KMS-11 (cell line): ENCODE measurements around the gene FAF1.
A peak's percentile ranks its signal among the peaks of the same experiment; 100 is the strongest.
"Not testable (repeated sequence)": the region's sequence is repeated elsewhere in the genome, so short reads cannot be mapped to it uniquely, and the experiment has no call there.

Experiments
- H2AFZ ChIP-seq: fragments of 200-600 bp; sonication (generic); 2 replicates; pipeline ENCODE4 v1.6.1; 2016; ENCODE audit warnings: antibody characterized with exemption, mixed run types, low read depth
- H3K27ac ChIP-seq: fragments of 200-600 bp; sonication (generic); 2 replicates; pipeline ENCODE4 v1.6.1; 2016; ENCODE audit warnings: mild to moderate bottlenecking, mixed run types
- H3K27me3 ChIP-seq: fragments of 200-600 bp; sonication (generic); 2 replicates; pipeline ENCODE4 v1.6.1; 2017; ENCODE audit warnings: mild to moderate bottlenecking, low read depth, mixed run types, moderate library complexity; ENCODE audit not compliant: insufficient read depth
- H3K36me3 ChIP-seq: fragments of 200-600 bp; sonication (generic); 2 replicates; pipeline ENCODE4 v1.6.1; 2017; ENCODE audit warnings: mild to moderate bottlenecking, mixed run types; ENCODE audit not compliant: insufficient read depth
- H3K4me1 ChIP-seq: fragments of 200-600 bp; sonication (generic); 2 replicates; pipeline ENCODE4 v1.6.1; 2016; ENCODE audit warnings: mild to moderate bottlenecking, low read depth, mixed run types; ENCODE audit not compliant: poor library complexity, severe bottlenecking
- H3K4me2 ChIP-seq: fragments of 200-600 bp; sonication (generic); 2 replicates; pipeline ENCODE4 v1.7.0; 2016; ENCODE audit warnings: mild to moderate bottlenecking, mixed run types
- H3K4me3 ChIP-seq: fragments of 200-600 bp; sonication (generic); IDR thresholded peaks from 2 replicates; pipeline ENCODE4 v1.6.1; 2017; ENCODE audit warnings: low read depth, low read length, mixed read lengths; ENCODE audit not compliant: insufficient read depth
- H3K79me2 ChIP-seq: fragments of 200-600 bp; sonication (generic); 2 replicates; pipeline ENCODE4 v1.6.1; 2016; ENCODE audit warnings: low read depth, mixed run types; ENCODE audit not compliant: insufficient read depth
- H3K9ac ChIP-seq: fragments of 200-600 bp; sonication (generic); 2 replicates; pipeline ENCODE4 v1.6.1; 2016; ENCODE audit warnings: mild to moderate bottlenecking, mixed run types
- H4K20me1 ChIP-seq: fragments of 200-600 bp; sonication (generic); 2 replicates; pipeline ENCODE4 v1.6.1; 2016; ENCODE audit warnings: mild to moderate bottlenecking, mixed run types; ENCODE audit not compliant: insufficient read depth
- CTCF ChIP-seq: fragments of 200-600 bp; sonication (generic); conservative IDR thresholded peaks from 2 replicates; pipeline ENCODE4 v1.6.1; 2017; ENCODE audit warnings: low read depth, mild to moderate bottlenecking, antibody characterized with exemption, low read length, moderate library complexity, mixed read lengths

The FAF1 gene

DNA sequence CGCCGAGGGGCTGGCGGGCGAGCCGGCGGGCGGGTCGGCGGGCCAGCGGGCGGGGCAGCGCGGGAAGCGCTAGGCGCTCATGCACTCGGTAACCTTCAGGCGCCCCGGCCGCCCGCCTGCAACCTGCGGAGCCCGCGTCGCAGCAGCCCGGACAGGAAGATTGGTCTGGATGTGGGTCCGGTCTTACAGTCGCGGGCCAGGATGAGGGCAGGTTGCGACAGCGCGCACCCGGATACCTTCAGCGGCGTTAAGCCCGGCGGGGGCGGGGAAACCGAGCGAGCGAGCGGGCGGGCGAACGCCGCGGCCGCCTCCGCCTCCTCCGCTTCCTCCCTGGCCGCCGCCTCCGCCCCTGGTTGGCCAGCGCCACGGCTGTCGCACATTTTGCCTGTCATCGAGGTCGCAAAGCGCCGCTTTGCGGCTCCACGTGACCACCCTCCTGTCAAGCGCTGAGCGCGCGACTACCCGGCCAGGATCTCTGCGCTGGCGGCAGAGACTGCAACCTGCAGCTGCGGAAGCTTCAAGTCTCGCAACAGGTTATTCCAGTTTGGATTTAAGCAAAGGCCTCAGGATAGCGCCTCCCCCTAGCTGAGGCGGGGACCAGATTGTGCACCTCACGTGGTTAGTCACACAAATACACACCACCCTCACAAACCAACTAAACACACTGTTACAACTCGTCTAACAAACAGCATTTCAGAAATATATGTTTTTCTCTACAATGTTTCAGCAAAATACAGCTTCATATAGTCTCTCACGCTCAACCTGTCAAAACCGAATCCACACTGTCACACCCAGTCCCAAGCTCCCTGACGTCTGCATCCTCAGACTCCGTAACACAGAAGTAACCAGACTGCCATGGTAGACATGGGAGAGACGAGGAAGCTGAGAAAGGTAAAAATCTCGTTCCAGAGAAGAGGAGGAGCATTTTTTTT is at the start of gene FAF1:
Gene FAF1, minus strand, starts transcription at position 355 of the 932 bp plus-strand sequence. CDS start 456 bp downstream, outside the sequence.
- Histone ChIP-seq H2AFZ (no peak within 1 kb of the TSS), H3K9ac (peak within 1 kb of the TSS; percentile 41; the same call in 1 of the 2 replicates), H4K20me1 (no peaks in the 10 kb centered on the region), H3K36me3 (no peaks in the 10 kb centered on the region), H3K4me3 (no peak within 1 kb of the TSS), H3K79me2 (peaks cover 38% of the 10 kb centered on the region; the same call in 1 of the 2 replicates), H3K4me2 (peak within 1 kb of the TSS; percentile 63; the same call in 1 of the 2 replicates), H3K4me1 (no peaks in the 10 kb centered on the region), H3K27me3 (no peaks in the 10 kb centered on the region), H3K27ac (peak within 1 kb of the TSS; percentile 67)
- TF ChIP-seq CTCF = no peak

DNA sequence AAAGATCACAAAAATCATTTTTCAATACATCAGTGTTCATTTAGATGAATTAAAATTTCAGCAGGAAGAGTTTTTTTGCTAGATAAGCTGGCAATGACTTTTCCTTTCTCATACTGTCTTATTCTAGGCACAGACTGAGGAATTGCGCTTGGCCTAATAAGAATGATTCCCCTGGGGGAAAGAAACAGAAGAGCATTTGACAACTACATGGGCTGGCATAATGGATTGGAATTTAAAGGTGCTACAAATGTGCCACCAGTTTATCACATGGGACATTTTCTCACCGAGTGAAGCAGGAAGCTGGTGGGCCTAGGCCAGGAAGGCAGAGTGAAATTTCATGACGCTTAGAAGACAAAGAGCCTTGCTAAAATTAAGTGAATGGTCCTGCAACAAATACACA is 49.3 kb upstream of the FAF1 start:
- no peak overlapping the region for H3K27ac ChIP-seq
- no peaks in the 10 kb centered on the region for H3K36me3 ChIP-seq
- H3K4me2 ChIP-seq = no peak overlapping the region
- H4K20me1 ChIP-seq = no peaks in the 10 kb centered on the region
- no peak overlapping the region for H3K4me3 ChIP-seq
- H3K27me3 ChIP-seq = no peaks in the 10 kb centered on the region
- TF ChIP-seq CTCF = no peak
- no peaks in the 10 kb centered on the region for H3K79me2 ChIP-seq
- H3K4me1 ChIP-seq = no peaks in the 10 kb centered on the region
- H2AFZ ChIP-seq = no peak overlapping the region
- no peak overlapping the region for H3K9ac ChIP-seq

DNA sequence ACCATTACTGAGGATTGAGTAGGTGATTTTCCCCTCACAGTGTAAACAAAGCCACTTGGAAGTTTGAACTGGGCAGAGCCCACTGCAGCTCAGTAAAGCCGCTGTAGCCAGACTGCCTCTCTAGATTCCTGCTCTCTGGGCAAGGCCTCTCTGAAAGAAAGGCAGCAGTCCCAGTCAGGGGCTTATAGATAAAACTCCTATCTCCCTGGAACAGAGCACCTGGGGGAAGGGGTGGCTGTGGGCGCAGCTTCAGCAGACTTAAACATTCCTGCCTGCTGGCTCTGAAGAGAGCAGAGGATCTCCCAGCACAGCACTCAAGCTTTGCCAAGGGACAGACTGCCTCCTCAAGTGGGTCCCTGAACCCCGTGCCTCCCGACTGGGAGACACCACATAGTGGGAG is 45.5 kb upstream of the FAF1 start:
- H2AFZ ChIP-seq, H4K20me1 ChIP-seq, H3K4me1 ChIP-seq, H3K27ac ChIP-seq, H3K79me2 ChIP-seq, H3K27me3 ChIP-seq, H3K4me3 ChIP-seq, H3K4me2 ChIP-seq, H3K9ac ChIP-seq, H3K36me3 ChIP-seq: not testable (repeated sequence)

- Histone ChIP-seq H3K4me1 (no peaks in the 10 kb centered on the region), H3K4me2 (no peak overlapping the region), H3K36me3 (no peaks in the 10 kb centered on the region), H3K79me2 (no peaks in the 10 kb centered on the region), H3K27ac (no peak overlapping the region), H3K4me3 (no peak overlapping the region), H4K20me1 (no peaks in the 10 kb centered on the region), H3K9ac (no peak overlapping the region), H3K27me3 (no peaks in the 10 kb centered on the region), H2AFZ (no peak overlapping the region)
- TF ChIP-seq CTCF = no peak
Measured at GRCh38 chr1:51002516-51002915, 42.4 kb upstream of the FAF1 start.

- H4K20me1 ChIP-seq = no peaks in the 10 kb centered on the region
- H3K4me3 ChIP-seq = no peak overlapping the region
- H3K9ac ChIP-seq = no peak overlapping the region
- no peaks in the 10 kb centered on the region for H3K79me2 ChIP-seq
- no peaks in the 10 kb centered on the region for H3K36me3 ChIP-seq
- no peak for TF ChIP-seq CTCF
- H2AFZ ChIP-seq = no peak overlapping the region
- H3K27me3 ChIP-seq = no peaks in the 10 kb centered on the region
- H3K27ac ChIP-seq = no peak overlapping the region
- H3K4me2 ChIP-seq = no peak overlapping the region
- no peaks in the 10 kb centered on the region for H3K4me1 ChIP-seq
Measured at GRCh38 chr1:51000651-51001050, 40.6 kb upstream of the FAF1 start.
